OCI-LY7 (cell line): ENCODE data around the gene RXRB.

Experiments
- CTCF ChIP-seq: fragments of 200-600 bp; sonication (generic); conservative IDR thresholded peaks from 2 replicates; pipeline ENCODE4 v1.5.1; 2014; ENCODE audit warnings: mild to moderate bottlenecking, antibody characterized with exemption, low read length, moderate library complexity, mixed read lengths
- EZH2phosphoT487 ChIP-seq: fragments of 200-600 bp; sonication (generic); IDR thresholded peaks from 2 replicates; pipeline ENCODE4 v1.6.1; 2018; ENCODE audit warnings: low read depth, borderline replicate concordance, mild to moderate bottlenecking, mixed run types, antibody characterized with exemption, low read length, moderate library complexity, mixed read lengths

GRCh38 chr6:33147807-33148666 is 52.4 kb downstream of the RXRB start:
- TF ChIP-seq CTCF (peak; percentile 98), EZH2phosphoT487 (no peak)
